Keratinocyte (primary cell): Measurements from ENCODE around the gene REXO1.

Source experiments
- EZH2 ChIP-seq: IDR thresholded peaks from one replicate; pipeline ENCODE4 v1.6.1; 2012; ENCODE audit warnings: inconsistent platforms, mild to moderate bottlenecking, low read length, moderate library complexity
- TF ChIP-seq, protein P1 (sequence below), 3 experiments: IDR thresholded peaks in 1 of 3; conservative IDR thresholded peaks in 1 of 3; optimal IDR thresholded peaks in 1 of 3; 2 replicates in 2 of 3; 3 replicates in 1 of 3; pipeline versions ENCODE3 to v1.5.1; 2011; ENCODE audit warnings: low read length in 3 of 3, mild to moderate bottlenecking in 3 of 3, moderate library complexity in 2 of 3, control low read depth in 1 of 3, inconsistent platforms in 1 of 3; ENCODE audit not compliant: insufficient read depth in 2 of 3; ENCODE audit errors: extremely low read depth in 1 of 3

DNA sequence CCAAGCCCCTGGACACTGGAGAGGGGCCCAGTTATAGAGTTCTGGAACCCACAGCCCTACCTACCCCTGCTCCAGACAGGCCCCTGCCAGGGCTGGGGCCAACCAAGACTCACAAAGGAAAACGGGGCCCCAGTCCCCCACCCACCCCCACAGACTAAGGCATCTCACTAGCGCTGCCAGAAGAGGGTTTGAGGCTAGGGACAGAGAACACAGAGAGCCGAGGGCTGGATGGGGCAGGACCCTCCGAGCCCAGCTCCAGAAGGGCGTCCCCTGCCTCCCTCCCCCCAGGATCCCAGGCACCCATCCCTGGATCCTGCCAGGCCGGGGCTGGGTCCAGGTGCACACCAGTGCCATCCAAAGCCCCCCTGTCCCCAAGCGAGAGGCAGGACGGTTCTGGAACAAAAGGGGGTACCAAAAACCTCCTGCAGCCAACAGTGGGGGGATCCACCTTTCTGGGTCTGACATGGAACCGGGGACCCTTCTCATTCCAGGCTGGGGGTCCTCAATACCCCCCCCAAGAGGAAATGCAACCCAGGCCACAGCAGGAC is 4.4 kb upstream of the REXO1 start:
- TF ChIP-seq, protein P1, sequence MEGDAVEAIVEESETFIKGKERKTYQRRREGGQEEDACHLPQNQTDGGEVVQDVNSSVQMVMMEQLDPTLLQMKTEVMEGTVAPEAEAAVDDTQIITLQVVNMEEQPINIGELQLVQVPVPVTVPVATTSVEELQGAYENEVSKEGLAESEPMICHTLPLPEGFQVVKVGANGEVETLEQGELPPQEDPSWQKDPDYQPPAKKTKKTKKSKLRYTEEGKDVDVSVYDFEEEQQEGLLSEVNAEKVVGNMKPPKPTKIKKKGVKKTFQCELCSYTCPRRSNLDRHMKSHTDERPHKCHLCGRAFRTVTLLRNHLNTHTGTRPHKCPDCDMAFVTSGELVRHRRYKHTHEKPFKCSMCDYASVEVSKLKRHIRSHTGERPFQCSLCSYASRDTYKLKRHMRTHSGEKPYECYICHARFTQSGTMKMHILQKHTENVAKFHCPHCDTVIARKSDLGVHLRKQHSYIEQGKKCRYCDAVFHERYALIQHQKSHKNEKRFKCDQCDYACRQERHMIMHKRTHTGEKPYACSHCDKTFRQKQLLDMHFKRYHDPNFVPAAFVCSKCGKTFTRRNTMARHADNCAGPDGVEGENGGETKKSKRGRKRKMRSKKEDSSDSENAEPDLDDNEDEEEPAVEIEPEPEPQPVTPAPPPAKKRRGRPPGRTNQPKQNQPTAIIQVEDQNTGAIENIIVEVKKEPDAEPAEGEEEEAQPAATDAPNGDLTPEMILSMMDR (optimal IDR thresholded peaks at IDR 0.05 in 1 of 3, IDR thresholded peaks at IDR 0.05 in 1 of 3, conservative IDR thresholded peaks at IDR 0.05 in 1 of 3; ENCODE audit: extremely low read depth in 1 of 3, insufficient read depth in 2 of 3, low read length in 3 of 3) = no peak
- no peak for TF ChIP-seq EZH2
